ENCODE data around the gene IRF2.

IRF2 gene

GRCh38 chr4:184370711-184371389, 103.5 kb downstream of the IRF2 start:
- in situ Hi-C loops (cut with MboI; ENCODE audit: low sequenced_read_pairs, unreplicated experiment): no loop called here
- TF ChIP-seq CTCF (IDR thresholded peaks at IDR 0.05; ENCODE audit: borderline replicate concordance, control extremely low read depth, extremely low read depth, insufficient read depth, missing control alignments): no peak
- no peak for DNase-seq (ENCODE audit: low spot score)

- TF ChIP-seq CTCF (IDR thresholded peaks at IDR 0.05; ENCODE audit: borderline replicate concordance, control extremely low read depth, extremely low read depth, insufficient read depth, missing control alignments): no peak
- in situ Hi-C loops (cut with MboI; ENCODE audit: low sequenced_read_pairs, unreplicated experiment): no loop called here
- DNase-seq (ENCODE audit: low spot score): no peak
Measured at GRCh38 chr4:184369871-184370270, 104.5 kb downstream of the IRF2 start.

GRCh38 chr4:184368731-184369130, 105.6 kb downstream of the IRF2 start:
- TF ChIP-seq CTCF (IDR thresholded peaks at IDR 0.05; ENCODE audit: borderline replicate concordance, control extremely low read depth, extremely low read depth, insufficient read depth, missing control alignments): no peak
- no peak for DNase-seq (ENCODE audit: low spot score)
- in situ Hi-C loops (cut with MboI; ENCODE audit: low sequenced_read_pairs, unreplicated experiment): no loop called here

GRCh38 chr4:184368290-184368689, 106.1 kb downstream of the IRF2 start:
- DNase-seq (ENCODE audit: low spot score): no peak
- in situ Hi-C loops (cut with MboI; ENCODE audit: low sequenced_read_pairs, unreplicated experiment): no loop called here
- TF ChIP-seq CTCF (IDR thresholded peaks at IDR 0.05; ENCODE audit: borderline replicate concordance, control extremely low read depth, extremely low read depth, insufficient read depth, missing control alignments): no peak

- no peak for TF ChIP-seq CTCF (IDR thresholded peaks at IDR 0.05; ENCODE audit: borderline replicate concordance, control extremely low read depth, extremely low read depth, insufficient read depth, missing control alignments)
- DNase-seq (ENCODE audit: low spot score): no peak
- in situ Hi-C loops (cut with MboI; ENCODE audit: low sequenced_read_pairs, unreplicated experiment): no loop called here
Measured at GRCh38 chr4:184364100-184364921, 110.0 kb downstream of the IRF2 start.

- in situ Hi-C loops (cut with MboI; ENCODE audit: low sequenced_read_pairs, unreplicated experiment): no loop called here
- DNase-seq (ENCODE audit: low spot score): no peak
- TF ChIP-seq CTCF (IDR thresholded peaks at IDR 0.05; ENCODE audit: borderline replicate concordance, control extremely low read depth, extremely low read depth, insufficient read depth, missing control alignments): no peak
Measured at GRCh38 chr4:184363258-184363657, 111.1 kb downstream of the IRF2 start.

All from GM13976 (cell line).